HG03039 (cell line): ENCODE measurements around the gene PMVK.
"Not testable (repeated sequence)": the region's sequence is repeated elsewhere in the genome, so short reads cannot be mapped to it uniquely, and the experiment has no call there.

Experiments
- ATAC-seq: cut with Tn5 transposase; IDR thresholded peaks from one replicate; pipeline ENCODE4 v1.9.1; 2021; ENCODE audit warnings: mild to moderate bottlenecking, moderate library complexity; ENCODE audit not compliant: unreplicated experiment

The PMVK gene

DNA sequence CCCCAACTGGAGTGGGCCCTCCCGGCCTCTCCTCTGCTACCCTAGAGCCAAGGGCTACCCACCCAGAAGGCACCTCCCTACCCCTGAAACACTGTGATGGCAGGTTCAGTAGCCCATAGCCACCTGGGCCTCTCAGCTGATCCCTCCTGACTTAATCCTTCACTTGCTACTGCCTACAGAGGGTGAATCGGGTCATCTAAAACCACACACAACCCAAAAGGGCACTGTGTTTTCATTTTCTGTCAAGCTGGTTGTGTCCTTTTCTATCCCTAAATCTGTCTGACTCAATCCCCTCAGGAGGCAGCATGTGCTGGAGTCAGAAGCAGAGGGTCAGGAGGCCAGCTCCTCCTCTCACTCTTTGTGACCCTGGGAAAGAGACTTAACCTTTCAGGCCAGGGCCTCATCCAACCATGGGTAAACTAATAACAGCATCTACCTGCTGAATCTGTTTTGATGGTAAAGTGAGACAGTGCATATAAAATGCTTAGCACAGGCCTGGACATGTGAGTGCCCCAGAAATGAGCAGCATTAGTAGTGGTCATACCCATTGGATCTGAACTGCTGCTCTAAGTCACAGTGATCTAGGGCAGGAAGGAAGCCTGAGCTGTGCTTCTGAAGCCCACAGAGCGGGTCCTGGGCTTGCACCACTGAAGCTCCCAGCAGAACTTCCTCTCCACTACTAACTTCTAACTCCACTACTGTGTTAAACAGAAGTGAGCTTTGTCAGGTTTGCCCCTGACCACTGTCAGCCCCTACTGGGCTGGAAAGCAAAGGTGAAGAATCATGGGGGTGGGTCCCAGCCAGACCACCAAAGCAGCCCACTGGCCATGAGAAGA is 11.0 kb downstream of the PMVK start:
- ATAC-seq = no peak

DNA sequence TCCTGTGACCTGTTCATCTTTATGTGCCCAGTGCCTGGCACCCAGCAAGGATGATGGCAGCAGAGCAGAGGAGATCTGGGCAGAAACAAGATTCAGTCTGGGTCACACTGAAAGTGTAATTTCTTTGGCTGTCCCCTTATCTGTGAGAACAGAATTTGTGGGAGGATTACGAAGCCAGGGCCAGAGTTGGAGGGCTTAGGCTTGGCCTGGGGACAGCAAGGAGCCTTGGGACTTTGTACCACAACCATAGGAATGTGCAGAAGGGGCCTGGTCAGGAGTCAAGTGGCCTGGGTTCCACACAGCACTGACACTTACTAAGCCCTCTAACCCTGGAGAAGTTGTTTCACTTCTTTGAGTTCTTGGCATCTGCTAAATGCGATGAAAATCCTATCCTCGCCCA is 12.8 kb downstream of the PMVK start:
- no peak for ATAC-seq

GRCh38 chr1:154913273-154913672 is 23.2 kb downstream of the PMVK start:
- ATAC-seq = no peak

DNA sequence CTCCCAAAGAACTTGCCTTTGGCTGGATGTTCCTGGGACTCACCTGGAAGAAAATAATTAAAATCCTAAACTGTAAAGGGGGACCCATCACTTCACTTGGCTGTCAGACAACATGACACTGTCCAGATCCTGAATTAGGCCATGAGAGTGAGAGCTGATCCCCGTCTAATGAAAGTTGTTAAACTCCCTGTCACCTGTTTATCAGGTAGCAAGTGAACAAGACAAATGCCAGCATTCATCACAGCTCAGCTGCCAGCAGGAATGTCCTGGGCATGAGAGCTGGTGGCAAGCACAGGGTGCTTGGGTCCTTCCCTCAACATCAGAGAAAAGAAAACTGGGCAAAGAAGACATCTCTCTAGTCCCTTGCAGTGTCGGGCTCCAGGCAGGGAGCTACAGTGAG is 23.8 kb downstream of the PMVK start:
- no peak for ATAC-seq

DNA sequence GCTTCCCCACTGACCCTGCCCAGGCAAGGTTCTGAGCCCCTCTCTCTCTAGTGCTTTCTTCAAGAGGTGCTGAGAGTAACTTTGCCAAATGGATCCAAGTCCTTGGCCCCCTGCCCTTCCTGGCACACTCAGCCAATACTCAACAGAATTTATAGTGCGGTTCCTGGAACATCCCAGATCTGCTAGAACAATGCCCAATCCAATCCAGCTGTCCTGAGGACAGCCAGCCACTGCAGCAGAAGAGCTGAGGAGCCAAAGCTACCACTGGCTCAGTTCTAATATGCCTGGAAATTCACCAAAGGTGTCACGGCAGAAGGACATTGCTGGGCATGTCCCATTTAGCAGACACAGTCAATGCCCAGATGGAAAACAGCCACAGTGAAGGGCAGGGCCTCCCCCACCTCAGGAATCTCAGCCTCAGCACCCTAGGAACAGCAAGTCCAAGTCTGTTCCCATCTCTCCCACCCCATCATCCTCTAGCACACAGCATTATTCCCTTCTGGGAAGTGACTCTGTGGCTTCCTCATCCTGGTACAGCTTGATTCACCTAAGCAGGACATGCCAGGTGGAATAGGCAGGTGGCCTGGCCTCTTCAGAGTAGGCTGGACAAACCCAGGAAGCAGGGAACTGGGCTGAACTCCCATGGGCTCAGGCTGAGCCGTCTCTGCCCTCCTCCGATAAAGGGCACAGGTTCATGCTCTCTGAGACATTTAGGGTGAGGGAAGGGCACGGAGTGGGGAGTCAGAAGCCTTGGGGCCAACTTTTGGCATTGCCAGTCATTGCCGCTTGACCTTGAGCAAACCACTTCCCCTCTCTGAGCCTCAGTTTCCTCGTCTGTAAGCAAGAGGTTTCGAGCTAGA is 24.6 kb downstream of the PMVK start:
- no peak for ATAC-seq

- no peak for ATAC-seq
Measured at GRCh38 chr1:154910851-154911250, 25.7 kb downstream of the PMVK start.

GRCh38 chr1:154908937-154909336 is 27.6 kb downstream of the PMVK start:
- ATAC-seq = no peak

GRCh38 chr1:154908129-154908528 is 28.4 kb downstream of the PMVK start:
- ATAC-seq = not testable (repeated sequence)

- no peak for ATAC-seq
Measured at GRCh38 chr1:154906621-154907081, 29.9 kb downstream of the PMVK start.

GRCh38 chr1:154902938-154903566 is 33.5 kb downstream of the PMVK start:
- ATAC-seq = no peak

GRCh38 chr1:154901591-154901990 is 34.9 kb downstream of the PMVK start:
- no peak for ATAC-seq

- ATAC-seq = no peak
Measured at GRCh38 chr1:154899041-154899440, 37.5 kb downstream of the PMVK start.

GRCh38 chr1:154896771-154897286 is 39.7 kb downstream of the PMVK start:
- no peak for ATAC-seq

- no peak for ATAC-seq
Measured at GRCh38 chr1:154895798-154896197, 40.7 kb downstream of the PMVK start.

GRCh38 chr1:154891452-154891851 is 45.1 kb downstream of the PMVK start:
- no peak for ATAC-seq

DNA sequence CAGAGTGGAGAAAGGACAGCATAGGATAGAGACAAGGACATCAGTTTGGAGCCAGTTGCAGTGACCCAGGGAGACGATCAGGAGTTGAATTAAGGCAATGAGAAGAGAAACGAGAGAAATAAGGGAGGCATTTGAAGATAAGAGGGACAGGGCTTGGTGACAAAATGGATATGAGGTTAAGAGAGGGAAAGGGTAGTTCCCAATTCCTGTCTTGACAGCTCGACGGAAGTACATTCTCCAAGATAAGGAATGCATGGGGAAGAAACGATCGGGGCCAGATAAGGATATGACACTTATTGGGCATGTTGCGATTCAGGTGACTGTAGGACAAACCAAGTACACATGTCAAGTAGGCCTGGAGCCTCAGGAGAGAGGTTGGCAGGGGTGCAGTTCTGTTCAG is 47.8 kb downstream of the PMVK start:
- no peak for ATAC-seq

DNA sequence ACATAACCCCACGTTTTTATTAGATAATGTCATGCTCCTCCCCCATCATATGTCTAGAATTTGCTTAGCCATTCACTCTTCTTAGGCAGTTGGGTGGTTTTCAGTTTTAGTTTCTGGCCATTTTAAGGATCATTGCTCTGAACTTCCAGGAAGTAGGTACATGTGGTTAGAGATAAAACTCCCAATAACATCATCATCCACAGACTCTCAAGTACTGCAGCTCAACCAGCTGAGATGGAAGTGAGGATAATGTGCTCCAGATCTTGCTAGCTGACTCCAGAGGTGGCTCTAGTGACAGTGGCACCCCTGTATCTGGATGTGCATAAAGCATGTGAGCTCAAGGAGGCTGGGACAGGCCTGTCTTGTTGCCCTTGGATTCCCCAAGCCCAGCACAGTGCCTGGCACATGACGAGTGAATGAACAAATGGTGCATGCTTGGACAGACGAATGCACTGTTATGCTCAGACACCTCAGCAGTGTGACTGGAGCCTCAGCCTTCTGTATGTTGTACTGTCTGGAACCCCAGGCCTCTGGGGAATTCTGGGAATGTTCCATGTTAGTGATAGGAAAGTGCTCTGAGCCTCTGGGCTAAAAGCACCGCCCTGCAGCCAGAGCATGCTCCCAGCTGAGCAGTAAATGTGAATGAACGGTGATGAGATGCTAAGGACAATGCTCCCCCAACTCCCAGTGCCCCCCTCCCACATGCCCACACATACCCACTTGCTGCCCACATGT is 50.1 kb downstream of the PMVK start:
- no peak for ATAC-seq

DNA sequence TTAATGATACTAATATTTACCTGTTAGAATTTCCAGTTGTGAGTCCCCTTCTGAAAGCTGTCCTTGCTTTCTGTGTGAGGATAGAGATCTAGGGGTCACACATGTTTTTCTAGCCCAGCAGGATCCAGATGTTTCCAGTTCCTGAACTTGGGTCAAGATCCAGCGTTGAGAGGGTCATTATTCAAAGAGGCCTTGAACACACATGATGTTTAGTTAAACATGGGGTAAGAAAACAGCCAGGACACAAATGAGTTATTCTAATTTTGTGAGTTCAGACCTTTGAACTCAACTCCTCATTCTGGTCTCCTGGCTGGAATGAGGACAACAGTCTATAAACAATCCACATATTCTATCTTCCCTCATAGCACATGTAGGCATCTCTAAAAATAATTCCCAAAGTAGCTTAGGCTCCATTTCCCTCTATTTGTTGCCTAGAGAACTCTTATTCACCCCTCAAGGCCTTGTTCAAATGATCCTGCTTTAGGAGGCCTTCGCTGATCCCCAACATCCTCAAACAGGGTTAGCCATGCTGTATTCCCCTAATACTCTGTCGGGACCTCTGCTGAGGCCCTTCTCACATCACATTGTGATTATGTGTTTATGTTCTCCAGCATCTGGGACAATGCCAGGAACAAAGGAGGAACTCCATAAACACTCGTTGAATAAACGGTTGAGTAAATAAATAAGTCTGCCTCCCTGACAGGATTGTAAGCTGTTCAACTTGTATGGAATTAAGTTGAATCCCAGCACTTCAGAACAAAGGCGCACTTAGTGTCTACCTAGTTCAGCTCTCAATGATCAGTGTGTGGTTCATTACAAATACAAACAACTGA is 51.4 kb downstream of the PMVK start:
- no peak for ATAC-seq
